ENCODE measurements around the gene EMC9. TPM values are rescaled to one million over a fixed set of nuclear protein-coding genes. Genes with fewer than 3 reads are reported as not detected.

EMC9 gene
- total and polyA plus RNA-seq, 2 donors (not counting 1 experiment from before 2014, with no cell fraction given) = 24.7 to 25.9 TPM

DNA sequence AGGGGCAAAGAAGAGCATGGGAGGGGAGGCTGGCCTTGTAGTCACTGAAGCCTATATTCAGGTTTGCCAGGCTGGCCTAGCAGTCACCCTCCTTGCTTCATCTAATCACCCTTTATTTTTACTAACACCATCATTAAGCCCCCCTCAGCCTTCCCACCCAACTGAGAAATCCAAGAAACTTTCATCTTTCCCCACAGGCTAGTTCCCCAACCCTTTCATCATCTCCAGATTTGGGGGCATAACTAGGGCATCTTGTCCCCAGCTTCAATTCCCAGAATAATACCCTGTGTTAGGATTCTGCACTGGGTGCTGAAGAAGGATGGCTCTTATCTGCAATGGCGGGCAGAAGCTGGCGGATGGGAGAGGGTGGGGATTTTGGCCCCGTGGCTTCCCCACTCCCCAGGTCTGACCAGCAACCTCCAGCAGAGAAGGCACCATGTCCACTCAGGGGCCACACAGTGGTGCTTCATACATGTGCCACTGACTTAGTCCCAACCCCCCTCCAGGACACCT is 40.4 kb downstream of the EMC9 start:
- Histone ChIP-seq H3K4me3 (ENCODE audit: control extremely low read depth in 1 of 5, extremely low read depth in 1 of 5, insufficient read depth in 1 of 5, low read depth in 2 of 5, low read length in 4 of 5) (no peak overlapping the region), H3K9ac (ENCODE audit: low read length) (no peak overlapping the region), H3K9me3 (ENCODE audit: control extremely low read depth in 1 of 3, control insufficient read depth in 2 of 3, insufficient read depth in 1 of 3, low read length in 2 of 3) (no peaks in the 10 kb centered on the region), H3K79me2 (ENCODE audit: control insufficient read depth, insufficient read depth, low read length) (peaks cover 29% of the 10 kb centered on the region), H3K4me2 (replicated peaks; ENCODE audit: low read depth, low read length, poor library complexity, severe bottlenecking) (no peak overlapping the region), H3K36me3 (replicated peaks in 1 of 2; ENCODE audit: control extremely low read depth in 1 of 2, control insufficient read depth in 1 of 2, extremely low read depth in 1 of 2, insufficient read depth in 2 of 2, low read length in 1 of 2) (peaks cover 2 to 69% of the 10 kb centered on the region in 2 experiments), H2AFZ (ENCODE audit: insufficient read depth, low read depth, low read length, poor library complexity, severe bottlenecking) (no peak overlapping the region), H3K27ac (ENCODE audit: low read length in 2 of 2) (no peak overlapping the region), H3K27me3 (replicated peaks in 1 of 4; ENCODE audit: control extremely low read depth in 1 of 4, control insufficient read depth in 3 of 4, insufficient read depth in 4 of 4, low read length in 3 of 4) (no peaks in the 10 kb centered on the region), H4K20me1 (ENCODE audit: control insufficient read depth, insufficient read depth, low read length, poor library complexity, severe bottlenecking) (peaks cover 7% of the 10 kb centered on the region), H3K4me1 (ENCODE audit: control insufficient read depth in 2 of 2, insufficient read depth in 2 of 2, low read length in 2 of 2) (peaks cover 0 to 7% of the 10 kb centered on the region in 2 donors)
- H3K4me3 Mint-ChIP-seq = no peak overlapping the region
- intact Hi-C loops (cut with micrococcal nuclease) = loop anchor here (10.0 kb wide), 1 partner anchor 116 kb away; the partner anchor contains the start of gene DHRS4L2
- CTCF ChIA-PET = interaction anchor here (1.2 to 11.7 kb wide), 4 partner anchors 8 to 42 kb away, joined by 4 to 292 read pairs (median 6); partner anchors contain the start of gene PCK2
- WGBS (ENCODE audit: insufficient coverage) = no CpG with 5 or more reads among the region's 3 CpGs
- no peaks in the 10 kb centered on the region for H3K9me3 Mint-ChIP-seq (ENCODE audit: insufficient read depth)
- no peaks in the 10 kb centered on the region for H3K27me3 Mint-ChIP-seq
- ATAC-seq (ENCODE audit: low read depth) = no peak
- POLR2A ChIA-PET = interaction anchor here (1.1 kb wide), 1 partner anchor 43 kb away, joined by 3 read pairs; no protein-coding TSS in a partner anchor
- H3K27ac Mint-ChIP-seq = peak overlapping the region; percentile 50
- peaks cover 8% of the 10 kb centered on the region for H3K4me1 Mint-ChIP-seq
- no peak for DNase-seq
- TF ChIP-seq CTCF (IDR thresholded peaks at IDR 0.05) (no peak), EZH2 (IDR thresholded peaks at IDR 0.05; ENCODE audit: borderline replicate concordance, insufficient read depth, low read depth, low read length, poor library complexity, severe bottlenecking) (no peak)

DNA sequence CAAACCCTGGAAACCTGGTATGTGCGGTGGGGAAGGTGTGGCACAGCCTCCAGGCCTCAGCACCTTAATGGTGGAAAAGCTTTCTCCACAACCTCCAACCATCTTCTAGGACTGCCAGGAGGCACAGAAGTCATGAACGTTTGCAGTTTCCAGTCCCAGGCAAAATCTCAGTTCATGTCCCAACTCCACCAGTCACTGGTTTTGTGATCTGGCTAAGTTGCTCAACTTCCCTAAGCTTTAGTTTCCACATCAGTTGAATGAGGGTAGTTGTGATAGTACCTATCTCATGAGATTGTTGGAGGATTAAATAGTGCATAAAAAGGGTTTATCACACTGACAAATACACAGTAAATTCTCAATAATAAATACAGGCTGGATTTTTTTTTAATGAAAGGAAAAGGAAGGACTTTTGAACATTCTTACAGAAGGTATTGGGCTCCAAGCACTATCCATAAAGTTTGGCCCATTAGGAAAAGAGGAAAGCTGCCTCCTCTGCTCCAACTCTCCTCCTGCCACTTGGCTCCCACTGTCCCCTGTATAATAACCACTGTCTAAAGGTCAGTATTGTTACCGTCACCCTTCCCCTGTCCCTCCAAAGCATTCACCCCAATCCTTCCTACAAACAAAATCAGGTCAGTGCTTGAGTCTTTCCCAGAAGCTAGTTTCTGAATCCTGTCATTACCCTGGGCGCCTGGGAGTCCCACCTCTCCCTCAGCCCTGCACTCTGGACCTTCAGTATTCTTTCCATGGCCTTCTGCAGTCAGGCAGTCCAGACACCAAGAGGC is 41.0 kb downstream of the EMC9 start:
- Histone ChIP-seq H4K20me1 (ENCODE audit: control insufficient read depth, insufficient read depth, low read length, poor library complexity, severe bottlenecking) (peaks cover 7% of the 10 kb centered on the region), H3K27me3 (replicated peaks in 1 of 4; ENCODE audit: control extremely low read depth in 1 of 4, control insufficient read depth in 3 of 4, insufficient read depth in 4 of 4, low read length in 3 of 4) (no peaks in the 10 kb centered on the region), H3K79me2 (ENCODE audit: control insufficient read depth, insufficient read depth, low read length) (peaks cover 34% of the 10 kb centered on the region), H3K27ac (ENCODE audit: low read length in 2 of 2) (no peak overlapping the region), H3K9ac (ENCODE audit: low read length) (no peak overlapping the region), H2AFZ (ENCODE audit: insufficient read depth, low read depth, low read length, poor library complexity, severe bottlenecking) (no peak overlapping the region), H3K36me3 (replicated peaks in 1 of 2; ENCODE audit: control extremely low read depth in 1 of 2, control insufficient read depth in 1 of 2, extremely low read depth in 1 of 2, insufficient read depth in 2 of 2, low read length in 1 of 2) (peaks cover 2 to 69% of the 10 kb centered on the region in 2 experiments), H3K4me2 (replicated peaks; ENCODE audit: low read depth, low read length, poor library complexity, severe bottlenecking) (no peak overlapping the region), H3K4me1 (ENCODE audit: control insufficient read depth in 2 of 2, insufficient read depth in 2 of 2, low read length in 2 of 2) (peaks cover 5 to 13% of the 10 kb centered on the region in 2 donors), H3K4me3 (ENCODE audit: control extremely low read depth in 1 of 5, extremely low read depth in 1 of 5, insufficient read depth in 1 of 5, low read depth in 2 of 5, low read length in 4 of 5) (no peak overlapping the region), H3K9me3 (ENCODE audit: control extremely low read depth in 1 of 3, control insufficient read depth in 2 of 3, insufficient read depth in 1 of 3, low read length in 2 of 3) (no peaks in the 10 kb centered on the region)
- CTCF ChIA-PET = interaction anchor here (1.2 to 11.7 kb wide), 4 partner anchors 7 to 42 kb away, joined by 4 to 292 read pairs (median 6); partner anchors contain the start of gene PCK2
- peaks cover 13% of the 10 kb centered on the region for H3K4me1 Mint-ChIP-seq
- H3K27ac Mint-ChIP-seq = peak overlapping the region; percentile 50
- ATAC-seq (ENCODE audit: low read depth) (no peak), DNase-seq (no peak)
- no peaks in the 10 kb centered on the region for H3K9me3 Mint-ChIP-seq (ENCODE audit: insufficient read depth)
- H3K27me3 Mint-ChIP-seq = no peaks in the 10 kb centered on the region
- no peak overlapping the region for H3K4me3 Mint-ChIP-seq
- WGBS (ENCODE audit: insufficient coverage) = 100% methylated on average over 3 of the region's 4 CpGs
- intact Hi-C loops (cut with micrococcal nuclease) = loop anchor here (10.0 kb wide), 1 partner anchor 116 kb away; the partner anchor contains the start of gene DHRS4L2
- POLR2A ChIA-PET = no interaction called here
- TF ChIP-seq CTCF (IDR thresholded peaks at IDR 0.05) (no peak), EZH2 (IDR thresholded peaks at IDR 0.05; ENCODE audit: borderline replicate concordance, insufficient read depth, low read depth, low read length, poor library complexity, severe bottlenecking) (no peak)
